K562 (cell line): ENCODE results near the gene ABRAXAS1. TPM values are rescaled to one million over a fixed set of nuclear protein-coding genes. Genes with fewer than 3 reads are reported as not detected.
A peak's percentile ranks its signal among the peaks of the same experiment; 100 is the strongest.

Experiments used
- BCLAF1 ChIP-seq, 2 experiments: fragments of 450-650 bp in 1 of 2; IDR thresholded peaks; 2 replicates each; pipeline ENCODE4 v1.6.1; 2011 to 2017; ENCODE audit warnings: low read depth in 2 of 2, antibody characterized with exemption in 1 of 2, borderline replicate concordance in 1 of 2, low read length in 1 of 2, mild to moderate bottlenecking in 1 of 2, mixed read lengths in 1 of 2; ENCODE audit not compliant: control insufficient read depth in 1 of 2
- BRF2 ChIP-seq: IDR thresholded peaks from 3 replicates; pipeline ENCODE4 v1.6.1; 2011; ENCODE audit warnings: borderline replicate concordance, mild to moderate bottlenecking; ENCODE audit not compliant: insufficient read length, insufficient read depth
- CBFA2T3 ChIP-seq: fragments of 450-650 bp; IDR thresholded peaks from 2 replicates; pipeline ENCODE4 v1.6.1; 2017
- CCAR2 ChIP-seq: fragments of 200-400 bp; formaldehyde crosslinking; IDR thresholded peaks from 2 replicates; pipeline ENCODE4 v1.6.1; 2017; ENCODE audit warnings: mild to moderate bottlenecking, low read depth, low read length
- CEBPB ChIP-seq: fragments of 450-650 bp; IDR thresholded peaks from 2 replicates; pipeline ENCODE4 v1.6.1; 2016; ENCODE audit warnings: missing genetic modification characterization, missing compliant biosample characterization
- CHD2 ChIP-seq: IDR thresholded peaks from 2 replicates; pipeline ENCODE4 v1.6.1; 2011; ENCODE audit warnings: low read depth, low read length
- DNMT1 ChIP-seq: fragments of 450-650 bp; IDR thresholded peaks from 2 replicates; pipeline ENCODE4 v1.6.1; 2016; ENCODE audit warnings: antibody characterized with exemption, mild to moderate bottlenecking
- ETV5 ChIP-seq: sonication (generic); formaldehyde crosslinking; IDR thresholded peaks from 2 replicates; pipeline ENCODE4 v1.4.0; 2020; ENCODE audit warnings: low read depth, mild to moderate bottlenecking, missing genetic modification reagents
- FOXP1 ChIP-seq: sonication (generic); formaldehyde crosslinking; IDR thresholded peaks from 2 replicates; pipeline ENCODE4 v1.8.0; 2022; ENCODE audit warnings: mild to moderate bottlenecking, missing genetic modification reagents
- HMGXB4 ChIP-seq: sonication (generic); formaldehyde crosslinking; IDR thresholded peaks from 2 replicates; pipeline ENCODE4 v1.8.1; 2023; ENCODE audit warnings: mild to moderate bottlenecking, missing genetic modification reagents
- KLF16 ChIP-seq: IDR thresholded peaks from 2 replicates; pipeline ENCODE4 v1.6.1; 2016; ENCODE audit warnings: antibody characterized with exemption
- MXD1 ChIP-seq: fragments of 250-450 bp; sonication (Bioruptor Pico); IDR thresholded peaks from 2 replicates; pipeline ENCODE4 v1.8.0; 2021; ENCODE audit warnings: borderline replicate concordance, mild to moderate bottlenecking, moderate library complexity; ENCODE audit not compliant: poor library complexity, severe bottlenecking
- NCOR1 ChIP-seq: fragments of 450-650 bp; IDR thresholded peaks from 2 replicates; pipeline ENCODE4 v1.6.1; 2016; ENCODE audit warnings: mild to moderate bottlenecking, moderate library complexity
- RBM17 ChIP-seq: fragments of 200-400 bp; formaldehyde crosslinking; IDR thresholded peaks from 2 replicates; pipeline ENCODE4 v1.6.1; 2017; ENCODE audit warnings: low read depth, mild to moderate bottlenecking, low read length, borderline replicate concordance
- THRAP3 ChIP-seq: fragments of 450-650 bp; IDR thresholded peaks from 2 replicates; pipeline ENCODE4 v1.6.1; 2016; ENCODE audit warnings: mild to moderate bottlenecking, inconsistent platforms, borderline replicate concordance
- ZBTB7A ChIP-seq: IDR thresholded peaks from 2 replicates; pipeline ENCODE4 v1.6.1; 2011; ENCODE audit warnings: low read depth, mild to moderate bottlenecking, low read length, moderate library complexity, borderline replicate concordance; ENCODE audit not compliant: control insufficient read depth
- ZBTB8A ChIP-seq: fragments of 450-650 bp; IDR thresholded peaks from 2 replicates; pipeline ENCODE4 v1.6.1; 2018; ENCODE audit warnings: mild to moderate bottlenecking, moderate library complexity; ENCODE audit not compliant: partially characterized antibody
- ZC3H8 ChIP-seq: fragments of 450-650 bp; IDR thresholded peaks from 2 replicates; pipeline ENCODE4 v1.6.1; 2017
- ZNF740 ChIP-seq, 3 experiments: fragments of 200-800 bp in 1 of 3; sonication (Bioruptor generic) in 1 of 3; sonication (generic) in 1 of 3; formaldehyde crosslinking in 1 of 3; IDR thresholded peaks; 2 replicates each; pipeline versions ENCODE4 v1.6.1 to v1.8.0; 2016 to 2022; ENCODE audit warnings: mild to moderate bottlenecking in 2 of 3, missing compliant biosample characterization in 2 of 3, missing genetic modification characterization in 2 of 3, missing genetic modification reagents in 1 of 3
- polyA plus RNA-seq, 8 experiments: library from polyadenylated mRNA; depleted of rRNA in 4 of 8; stranded (reverse) in 5 of 8; unstranded in 3 of 8; fragments of >200 nt; fragmentation: Nextera tagmentation in 2 of 8; fragmentation: Illumina TruSeq in 1 of 8; extraction: Ambion mirVana in 2 of 8; extraction: Trizol in 1 of 8; gene quantifications; 2 replicates each; pipeline versions ENCODE4 v1.2.1 to v1.2.3, GENCODE V29; 2011 to 2014; ENCODE audit warnings: inconsistent platforms in 1 of 8, missing spikeins in 1 of 8
- total RNA-seq, 7 experiments: library from RNA; depleted of rRNA in 6 of 7; stranded (reverse); fragments of >200 nt in 6 of 7; fragmentation: Illumina TruSeq in 2 of 7; extraction: Trizol in 2 of 7; gene quantifications; 2 replicates each; pipeline versions ENCODE4 v1.2.1 to v1.2.3, GENCODE V29; 2011 to 2021; ENCODE audit warnings: low replicate concordance in 1 of 7

The ABRAXAS1 gene
- total and polyA plus RNA-seq, 9 of the 15 experiments (the other 6 are each of a cell fraction or from before 2014, with no cell fraction given), result 10.8 to 48.3 (median 22.1) TPM

- TF ChIP-seq HMGXB4 (CRISPR knock-in tag) (peak; percentile 73; the same call in 1 of the 2 replicates), BCLAF1 (IDR thresholded peaks at IDR 0.05; ENCODE audit: borderline replicate concordance in 1 of 2, control insufficient read depth in 1 of 2, low read depth in 2 of 2, low read length in 1 of 2) (no peak), CHD2 (peak; percentile 44; the same call in 1 of the 2 replicates), BRF2 (no peak), CEBPB (tag) (no peak), FOXP1 (CRISPR knock-in tag) (0 out of 2 replicates have a peak, but pooled peaks have one; percentile 46), CCAR2 (no peak), MXD1 (no peak), ETV5 (peak; percentile 54; the same call in 1 of the 2 replicates), RBM17 (no peak), ZBTB8A (no peak), ZNF740 (CRISPR knock-in tag; IDR thresholded peaks at IDR 0.05) (peak; percentile 77), ZNF740 (tag; IDR thresholded peaks at IDR 0.05) (no peak), CBFA2T3 (no peak; the same call in 1 of the 2 replicates), DNMT1 (no peak), ZC3H8 (no peak), ZBTB7A (peak; percentile 91), THRAP3 (no peak), KLF16 (no peak), NCOR1 (no peak)
Measured at GRCh38 chr4:83484500-83485461, at the start of gene ABRAXAS1 (continued).
